H1 (cell line): ENCODE results near the gene ZNF132. TPM values are rescaled to one million over a fixed set of nuclear protein-coding genes. Genes with fewer than 3 reads are reported as not detected.

Source experiments
- CTCF ChIA-PET: fragments of 300-600 bp; sonication (Branson Sonifier 250); formaldehyde crosslinking; loops from one replicate; lab custom pipeline; 2021; ENCODE audit not compliant: partially characterized antibody; lab: Charles Lee
- POLR2A ChIA-PET: fragments of 300-600 bp; sonication (Branson Sonifier 250); formaldehyde crosslinking; loops from one replicate; lab custom pipeline; 2021; ENCODE audit warnings: inconsistent platforms; ENCODE audit not compliant: partially characterized antibody; lab: Charles Lee
- DNase-seq, 2 experiments: peaks; one replicate each; pipeline versions ENCODE4 v3.0.0 to v3.0.0-alpha.2; 2010 to 2022; ENCODE audit warnings: low spot score in 2 of 2, low read depth in 1 of 2, mixed read lengths in 1 of 2
- FAIRE-seq: peaks from 2 replicates; lab custom pipeline; 2011; peaks lifted over from hg19 to GRCh38; lab: Jason Lieb, UNC
- H2AFZ ChIP-seq: 2 replicates; pipeline ENCODE4 v1.8.1; 2012; ENCODE audit warnings: low read length, inconsistent platforms
- H2AK5ac ChIP-seq: 2 replicates; pipeline ENCODE4 v1.6.1; 2013; ENCODE audit warnings: low read depth, low read length
- H2BK120ac ChIP-seq: replicated peaks from 2 replicates; pipeline ENCODE3; 2013; ENCODE audit warnings: low read depth, low read length, inconsistent platforms
- H2BK12ac ChIP-seq: 2 replicates; pipeline ENCODE4 v1.6.1; 2013; ENCODE audit warnings: low read depth, low read length
- H2BK15ac ChIP-seq: 2 replicates; pipeline ENCODE4 v1.6.1; 2013; ENCODE audit warnings: low read length
- H2BK20ac ChIP-seq: 2 replicates; pipeline ENCODE4 v1.6.1; 2013; ENCODE audit warnings: low read length
- H2BK5ac ChIP-seq: 2 replicates; pipeline ENCODE4 v1.6.1; 2013; ENCODE audit warnings: low read depth, low read length
- H3K14ac ChIP-seq: 2 replicates; pipeline ENCODE4 v1.6.1; 2013; ENCODE audit warnings: inconsistent platforms; ENCODE audit not compliant: insufficient read length
- H3K18ac ChIP-seq: 2 replicates; pipeline ENCODE4 v1.6.1; 2013; ENCODE audit warnings: low read length; ENCODE audit errors: extremely low read depth
- H3K23ac ChIP-seq: 2 replicates; pipeline ENCODE4 v1.6.1; 2013; ENCODE audit warnings: inconsistent platforms; ENCODE audit not compliant: insufficient read length
- H3K23me2 ChIP-seq: 2 replicates; pipeline ENCODE4 v1.6.1; 2013; ENCODE audit warnings: low read depth, low read length
- H3K27ac ChIP-seq: 2 replicates; pipeline ENCODE4 v1.6.1; 2011; ENCODE audit warnings: low read depth, low read length, inconsistent platforms
- H3K27me3 ChIP-seq, 4 experiments: replicated peaks in 1 of 4; 1 replicate in 1 of 4; 2 replicates in 3 of 4; pipeline versions ENCODE4 v1.6.1 to v1.8.1; 2011 to 2013; ENCODE audit warnings: low read length in 3 of 4, mild to moderate bottlenecking in 3 of 4, inconsistent platforms in 2 of 4, mixed read lengths in 2 of 4, moderate library complexity in 1 of 4; ENCODE audit not compliant: control insufficient read depth in 3 of 4, insufficient read depth in 3 of 4; ENCODE audit errors: extremely low read depth in 1 of 4
- H3K36me3 ChIP-seq, 4 experiments: 2 replicates each; pipeline versions ENCODE4 v1.6.1 to v1.8.1; 2011 to 2013; ENCODE audit warnings: mild to moderate bottlenecking in 4 of 4, low read length in 3 of 4, moderate library complexity in 2 of 4, control low read depth in 1 of 4, inconsistent platforms in 1 of 4; ENCODE audit not compliant: insufficient read depth in 4 of 4, control insufficient read depth in 2 of 4
- H3K4ac ChIP-seq: replicated peaks from 2 replicates; pipeline ENCODE3; 2013; ENCODE audit warnings: low read length, low read depth, mixed read lengths, inconsistent platforms; ENCODE audit not compliant: insufficient read length
- H3K4me1 ChIP-seq, 4 experiments: replicated peaks in 1 of 4; 1 replicate in 1 of 4; 2 replicates in 3 of 4; pipeline versions ENCODE4 v1.6.1 to v1.8.1; 2011 to 2013; ENCODE audit warnings: low read length in 3 of 4, inconsistent platforms in 2 of 4, mixed read lengths in 1 of 4; ENCODE audit not compliant: insufficient read depth in 4 of 4, control insufficient read depth in 3 of 4
- H3K4me2 ChIP-seq, 2 experiments: 2 replicates each; pipeline versions ENCODE4 v1.6.1 to v1.8.1; 2011 to 2013; ENCODE audit warnings: low read depth in 2 of 2, low read length in 2 of 2, control low read depth in 1 of 2, inconsistent platforms in 1 of 2, mild to moderate bottlenecking in 1 of 2; ENCODE audit not compliant: insufficient read depth in 1 of 2
- H3K4me3 ChIP-seq, 4 experiments: fragments of 200-600, 300-600 bp in 1 of 4; sonication (generic), shearing (Covaris generic), sonication (Bioruptor Twin) in 1 of 4; 2 replicates each; pipeline versions ENCODE4 v1.5.1 to v1.8.1; 2011 to 2016; ENCODE audit warnings: low read length in 4 of 4, low read depth in 3 of 4, control low read depth in 2 of 4, inconsistent platforms in 2 of 4, mild to moderate bottlenecking in 2 of 4, mixed read lengths in 1 of 4, moderate library complexity in 1 of 4; ENCODE audit not compliant: insufficient read depth in 2 of 4; ENCODE audit errors: extremely low read depth in 1 of 4
- H3K56ac ChIP-seq: replicated peaks from 2 replicates; pipeline ENCODE3; 2013; ENCODE audit warnings: low read depth, mild to moderate bottlenecking, mixed read lengths, low read length, inconsistent platforms; ENCODE audit not compliant: insufficient read length
- H3K79me1 ChIP-seq: 2 replicates; pipeline ENCODE4 v1.6.1; 2013; ENCODE audit warnings: low read depth, low read length, control low read depth
- H3K79me2 ChIP-seq, 2 experiments: 2 replicates each; pipeline versions ENCODE4 v1.6.1 to v1.8.1; 2012 to 2013; ENCODE audit warnings: low read length in 2 of 2, mild to moderate bottlenecking in 2 of 2, inconsistent platforms in 1 of 2; ENCODE audit not compliant: insufficient read depth in 2 of 2, control insufficient read depth in 1 of 2
- H3K9ac ChIP-seq, 4 experiments: replicated peaks in 1 of 4; 1 replicate in 1 of 4; 2 replicates in 3 of 4; pipeline versions ENCODE4 v1.6.1 to v1.8.1; 2011 to 2013; ENCODE audit warnings: low read depth in 3 of 4, low read length in 3 of 4, control low read depth in 2 of 4, mild to moderate bottlenecking in 2 of 4, moderate library complexity in 2 of 4, inconsistent platforms in 1 of 4; ENCODE audit errors: extremely low read depth in 1 of 4
- H3K9me3 ChIP-seq, 2 experiments: 2 replicates each; pipeline versions ENCODE4 v1.6.1 to v1.8.1; 2012 to 2013; ENCODE audit warnings: mild to moderate bottlenecking in 2 of 2, moderate library complexity in 2 of 2, control low read depth in 1 of 2, inconsistent platforms in 1 of 2, low read depth in 1 of 2, low read length in 1 of 2, mixed read lengths in 1 of 2; ENCODE audit not compliant: insufficient read depth in 2 of 2
- H4K20me1 ChIP-seq, 2 experiments: replicated peaks in 1 of 2; 2 replicates each; pipeline versions ENCODE3 to v1.8.1; 2011 to 2013; ENCODE audit warnings: inconsistent platforms in 2 of 2, low read length in 2 of 2, mild to moderate bottlenecking in 1 of 2; ENCODE audit not compliant: insufficient read depth in 2 of 2, control insufficient read depth in 1 of 2
- H4K5ac ChIP-seq: 2 replicates; pipeline ENCODE4 v1.6.1; 2013; ENCODE audit warnings: low read length, low read depth, mixed read lengths, inconsistent platforms; ENCODE audit not compliant: insufficient read length
- H4K8ac ChIP-seq: 2 replicates; pipeline ENCODE4 v1.8.0; 2013; ENCODE audit warnings: mild to moderate bottlenecking, moderate library complexity, low read length, inconsistent platforms; ENCODE audit not compliant: insufficient read depth; ENCODE audit errors: extremely low read depth
- H4K91ac ChIP-seq: replicated peaks from 2 replicates; pipeline ENCODE3; 2013; ENCODE audit warnings: low read length, mixed read lengths, inconsistent platforms; ENCODE audit not compliant: insufficient read length
- BACH1 ChIP-seq: IDR thresholded peaks from 2 replicates; pipeline ENCODE4 v1.6.1; 2012; ENCODE audit warnings: low read length, improper control_type of control experiment
- CBX5 ChIP-seq: fragments of 300-800, 300-1000 bp; sonication (generic); IDR thresholded peaks from 2 replicates; pipeline ENCODE4 v1.7.1; 2016; ENCODE audit warnings: antibody characterized with exemption, low read length, low read depth
- CREB1 ChIP-seq: IDR thresholded peaks from 2 replicates; pipeline ENCODE4 v1.6.1; 2012; ENCODE audit warnings: inconsistent platforms
- EGR1 ChIP-seq: IDR thresholded peaks from 2 replicates; pipeline ENCODE4 v1.6.1; 2011; ENCODE audit warnings: low read depth, low read length, borderline replicate concordance
- EP300 ChIP-seq, 2 experiments: IDR thresholded peaks; 1 replicate in 1 of 2; 2 replicates in 1 of 2; pipeline ENCODE4 v1.6.1; 2011 to 2012; ENCODE audit warnings: low read depth in 2 of 2, low read length in 2 of 2, mild to moderate bottlenecking in 2 of 2, borderline replicate concordance in 1 of 2, inconsistent platforms in 1 of 2, moderate library complexity in 1 of 2
- GTF2F1 ChIP-seq: IDR thresholded peaks from 2 replicates; pipeline ENCODE4 v1.6.1; 2012; ENCODE audit warnings: low read depth, low read length, improper control_type of control experiment, borderline replicate concordance
- JUND ChIP-seq: IDR thresholded peaks from 2 replicates; pipeline ENCODE4 v1.6.1; 2011; ENCODE audit warnings: mild to moderate bottlenecking, improper control_type of control experiment, low read length
- KDM4A ChIP-seq: IDR thresholded peaks from one replicate; pipeline ENCODE4 v1.7.1; 2012; ENCODE audit warnings: low read depth, mild to moderate bottlenecking, moderate library complexity, low read length, inconsistent platforms; ENCODE audit not compliant: severe bottlenecking
- NRF1 ChIP-seq: IDR thresholded peaks from 2 replicates; pipeline ENCODE4 v1.6.1; 2011; ENCODE audit warnings: mild to moderate bottlenecking, low read depth, low read length, improper control_type of control experiment
- RAD21 ChIP-seq, 2 experiments: IDR thresholded peaks in 1 of 2; conservative IDR thresholded peaks in 1 of 2; 2 replicates each; pipeline ENCODE4 v1.6.1; 2011; ENCODE audit warnings: low read depth in 2 of 2, low read length in 2 of 2, improper control_type of control experiment in 1 of 2, inconsistent platforms in 1 of 2, mild to moderate bottlenecking in 1 of 2, moderate library complexity in 1 of 2
- SIX5 ChIP-seq: IDR thresholded peaks from 2 replicates; pipeline ENCODE4 v1.6.1; 2011; ENCODE audit warnings: mild to moderate bottlenecking, low read depth, low read length
- WGBS, 2 experiments: shearing (Covaris generic) in 1 of 2; methylation state at CpG; one replicate each; pipeline versions ENCODE4 v1.1.6 to v1.1.7; 2013 to 2015; ENCODE audit warnings: low lambda C conversion rate in 2 of 2, mixed read lengths in 2 of 2, inconsistent platforms in 1 of 2, low coverage in 1 of 2, missing lambda C conversion rate in 1 of 2; ENCODE audit not compliant: insufficient replicate concordance in 2 of 2, insufficient coverage in 1 of 2, insufficient read length in 1 of 2; ENCODE audit errors: extremely low coverage in 1 of 2, missing lambda C conversion rate in 1 of 2; 5-methylcytosine and 5-hydroxymethylcytosine counted together
- polyA plus RNA-seq, 7 experiments: library from polyadenylated mRNA; depleted of rRNA in 3 of 7; stranded (reverse) in 5 of 7; unstranded in 2 of 7; fragments of >200 nt in 5 of 7; fragments of 200-250 nt in 2 of 7; gene quantifications; 1 replicate in 5 of 7; 2 replicates in 1 of 7; 4 replicates in 1 of 7; pipeline versions ENCODE4 v1.2.1 to v1.2.3, GENCODE V29; 2011 to 2013; ENCODE audit warnings: missing spikeins in 2 of 7, mixed read lengths in 2 of 7
- total RNA-seq: library from RNA; stranded (reverse); fragmentation: NEBNext Ultra II Directional; extraction: Animal tissue kit (Norgen Biotek cat#: 25700); gene quantifications from 2 replicates; pipeline ENCODE4 v1.2.1, GENCODE V29; 2021

The ZNF132 gene
- total and polyA plus RNA-seq, 2 of the 8 experiments (the other 6 are each of a cell fraction or from before 2014, with no cell fraction given), result 0.89 to 1.9 TPM

- Histone ChIP-seq H3K9ac (peak within 1 kb of the TSS; percentile 69 to 78 (median 73)), H3K27me3 (peaks cover 0 to 7% (median 1%) of the 10 kb centered on the region in 4 experiments; a peak in 2 of 7 replicates), H2AK5ac (no peak within 1 kb of the TSS), H2AFZ (peak within 1 kb of the TSS; percentile 74; the same call in 1 of the 2 replicates), H2BK20ac (no peak within 1 kb of the TSS), H3K23me2 (peaks cover 14% of the 10 kb centered on the region), H3K36me3 (no peaks in the 10 kb centered on the region), H3K14ac (no peak within 1 kb of the TSS), H3K4me3 (peak within 1 kb of the TSS; percentile 76 to 85 (median 80)), H4K5ac (peak within 1 kb of the TSS; percentile 68), H4K20me1 (no peaks in the 10 kb centered on the region), H3K79me1 (0 out of 2 replicates have a peak, but pooled peaks cover 5% of the 10 kb centered on the region), H2BK15ac (0 out of 2 replicates have a peak within 1 kb of the TSS, but pooled peaks have one; percentile 53), H4K91ac (peak within 1 kb of the TSS; percentile 65), H2BK120ac (no peak within 1 kb of the TSS), H4K8ac (peak within 1 kb of the TSS; percentile 92), H2BK5ac (peak within 1 kb of the TSS; percentile 82), H3K79me2 (no peaks in the 10 kb centered on the region), H3K27ac (peak within 1 kb of the TSS; percentile 54; the same call in 1 of the 2 replicates), H3K56ac (peak within 1 kb of the TSS; percentile 57), H3K4ac (peak within 1 kb of the TSS; percentile 77), H3K18ac (peak within 1 kb of the TSS; percentile 83), H3K4me2 (peak within 1 kb of the TSS; percentile 94 to 95), H3K9me3 (no peaks in the 10 kb centered on the region), H3K4me1 (peaks cover 0 to 18% (median 9%) of the 10 kb centered on the region in 4 experiments; a peak in 5 of 7 replicates), H3K23ac (no peak within 1 kb of the TSS), H2BK12ac (no peak within 1 kb of the TSS; the same call in 1 of the 2 replicates)
- DNase-seq (peak; percentile 74 to 93), FAIRE-seq (no peak)
- POLR2A ChIA-PET, result interaction anchor here (0.7 to 1.6 kb wide), 16 partner anchors 8 to 135 kb away, joined by 3 to 14 read pairs (median 3); partner anchors contain the start of genes RNF225, ZNF132, ZNF324B and ZSCAN22
- WGBS, 2 experiments, result 2% methylated on average over 80 of the region's 100 CpGs; no CpG with 5 or more reads in 1 of the 2 experiments
- CTCF ChIA-PET, result no interaction called here
- 0 out of 2 replicates have a peak, but pooled peaks have one; percentile 18 for TF ChIP-seq BACH1
- peak; percentile 92 for TF ChIP-seq KDM4A
- no peak for TF ChIP-seq EP300 (IDR thresholded peaks at IDR 0.05; ENCODE audit: borderline replicate concordance in 1 of 2, low read depth in 2 of 2, low read length in 2 of 2)
- TF ChIP-seq EGR1, result peak; percentile 82; the same call in 1 of the 2 replicates
- no peak for TF ChIP-seq JUND
- TF ChIP-seq RAD21 (IDR thresholded peaks at IDR 0.05 in 1 of 2, conservative IDR thresholded peaks at IDR 0.05 in 1 of 2; ENCODE audit: low read depth in 2 of 2, low read length in 2 of 2), result 0 out of 4 replicates have a peak, but pooled peaks of 1 of the 2 experiments have one; percentile 2
- TF ChIP-seq SIX5, result peak; percentile 73
- TF ChIP-seq CREB1, result peak; percentile 80
- TF ChIP-seq CBX5, result no peak
- no peak for TF ChIP-seq NRF1
- no peak for TF ChIP-seq GTF2F1
Measured at GRCh38 chr19:58408152-58409009, 31.6 kb downstream of the ZNF132 start, which contains the start of gene ZNF584. Gene ZNF584, plus strand, starts transcription at chr19:58408649. Its CDS starts 499 bp downstream, at chr19:58409148.
